GM18861 (cell line): ENCODE data around the gene MORC4.

ENCODE experiments used
- ATAC-seq: cut with Tn5 transposase; IDR thresholded peaks from one replicate; pipeline ENCODE4 v1.9.1; 2021; ENCODE audit not compliant: unreplicated experiment

Gene MORC4

DNA sequence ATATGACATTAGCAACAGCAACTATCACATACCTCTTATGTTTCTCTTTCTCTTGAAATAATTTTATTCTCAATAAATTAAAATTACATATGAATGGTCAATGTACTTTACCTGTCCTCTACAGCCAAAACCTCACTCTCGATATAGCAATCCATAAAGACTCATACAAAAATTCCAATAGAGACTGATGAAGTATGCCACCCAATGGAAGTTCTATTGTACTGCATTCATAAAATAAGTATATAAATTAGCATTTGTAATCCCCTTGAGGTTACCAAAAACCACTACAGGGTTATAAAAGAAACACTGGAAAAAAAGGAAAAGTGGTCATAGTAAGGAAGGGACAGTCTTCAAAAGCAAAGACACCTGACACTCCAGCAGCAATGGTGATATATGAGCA is 47.0 kb downstream of the MORC4 start:
- ATAC-seq, result no peak

DNA sequence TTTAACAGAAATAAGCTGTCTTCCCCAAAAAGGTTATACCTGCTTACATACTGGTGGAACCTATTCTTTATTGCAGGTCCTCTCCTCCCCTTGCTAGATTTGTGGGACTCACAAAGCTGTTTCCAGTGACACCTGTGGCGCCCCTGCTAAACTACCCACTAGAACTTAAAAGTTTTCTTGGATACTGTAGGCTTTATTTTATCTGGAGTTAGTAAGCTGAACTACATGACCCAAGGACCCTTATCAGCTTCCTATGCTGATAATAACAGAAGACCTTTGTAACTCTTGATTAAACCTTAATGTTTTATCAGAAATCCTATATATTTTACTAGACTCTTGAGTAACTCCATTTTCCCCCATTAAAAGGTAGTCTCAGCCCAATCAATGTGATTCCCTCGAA is 47.5 kb downstream of the MORC4 start:
- no peak for ATAC-seq

DNA sequence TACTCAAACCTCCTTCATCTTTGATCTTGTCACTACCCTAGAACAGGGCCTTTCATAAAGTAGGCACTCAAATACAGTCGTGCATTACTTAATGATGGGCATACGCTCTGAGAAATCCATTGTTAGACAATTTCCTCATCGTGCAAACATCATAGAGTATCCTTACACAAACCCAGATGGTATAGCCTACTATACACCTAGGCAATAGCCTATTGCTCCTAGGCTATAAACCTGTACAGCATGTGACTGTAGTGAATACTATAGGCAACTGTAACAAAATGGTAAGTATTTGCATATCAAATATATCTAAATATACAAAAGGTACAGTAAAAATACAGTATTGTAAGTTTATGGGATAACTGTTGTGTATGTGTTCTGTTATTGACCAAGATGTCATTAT is 47.9 kb downstream of the MORC4 start:
- ATAC-seq, result no peak

DNA sequence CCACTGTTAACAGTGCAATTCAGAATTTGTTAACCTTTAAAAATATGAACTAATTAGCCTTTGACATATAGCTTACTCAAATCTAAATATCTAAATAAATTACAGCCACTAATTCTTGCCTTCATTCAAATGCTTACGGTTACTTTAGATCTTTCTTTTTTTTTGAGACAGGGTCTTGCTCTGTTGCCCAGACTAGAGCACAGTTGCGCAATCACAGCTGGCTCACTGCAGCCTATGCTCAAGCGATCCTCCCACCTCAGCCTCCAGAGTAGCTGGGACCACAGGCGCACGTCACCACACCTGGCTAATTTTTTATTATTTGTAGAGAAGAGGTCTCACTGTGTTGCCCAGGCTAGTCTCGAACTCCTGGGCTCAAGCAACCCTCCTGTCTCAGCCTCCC is 48.8 kb downstream of the MORC4 start:
- ATAC-seq, result no peak

DNA sequence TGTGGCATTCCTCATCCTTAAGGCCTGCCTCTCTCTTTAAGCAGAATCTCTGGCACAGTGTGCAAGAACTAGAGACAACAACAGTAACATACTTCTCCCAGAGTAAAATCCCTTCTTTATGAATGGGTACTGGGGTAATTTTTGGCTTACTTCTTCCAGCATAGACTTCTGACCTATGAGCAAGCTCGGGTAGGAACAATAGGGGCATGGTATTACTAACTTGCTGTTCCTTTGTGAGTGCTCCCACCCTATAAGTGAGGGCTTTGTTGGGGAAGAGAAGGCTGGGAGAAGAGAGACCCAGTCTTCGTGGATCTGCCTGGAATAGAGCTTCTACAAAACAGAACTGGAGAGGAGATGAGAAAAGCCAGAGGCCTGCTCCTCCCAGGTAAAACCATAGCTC is 49.6 kb downstream of the MORC4 start:
- no peak for ATAC-seq

DNA sequence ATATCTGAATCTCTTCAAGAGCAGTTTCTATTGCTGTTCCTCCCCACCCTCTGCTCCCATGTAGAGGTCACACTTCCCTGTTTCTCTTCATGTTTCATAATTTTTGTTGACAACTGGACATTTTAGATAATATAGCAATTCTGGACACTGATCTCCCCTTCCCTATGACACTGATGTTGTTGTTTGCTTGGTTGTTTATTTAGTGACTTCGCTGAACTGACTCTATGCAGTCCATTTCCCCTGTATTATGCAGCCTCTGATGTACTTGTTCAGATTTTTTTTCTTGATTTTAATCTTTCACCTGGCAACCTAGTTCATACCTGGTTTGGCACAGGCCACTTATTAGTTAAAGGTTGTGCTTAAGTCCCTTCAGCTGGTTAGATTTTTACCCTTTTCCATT is 50.6 kb downstream of the MORC4 start:
- no peak for ATAC-seq

DNA sequence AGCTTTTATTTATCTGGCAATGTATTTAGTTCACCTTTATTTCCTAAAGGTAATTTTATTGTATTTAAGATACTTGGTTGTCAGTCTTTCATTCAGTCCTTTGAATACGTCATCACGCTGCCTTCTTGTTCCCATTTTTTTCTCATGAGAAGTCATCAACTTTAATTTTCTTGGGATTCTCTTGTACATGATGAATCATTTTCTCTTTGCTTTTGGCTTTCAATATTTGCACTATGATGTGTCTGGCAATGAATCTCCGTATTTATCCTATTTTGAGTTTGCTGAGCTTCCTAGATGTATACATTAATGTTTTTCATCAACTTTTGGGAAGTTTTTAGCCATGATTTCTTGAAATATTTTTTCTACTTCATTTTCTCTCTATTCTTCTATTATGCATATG is 51.4 kb downstream of the MORC4 start:
- no peak for ATAC-seq

DNA sequence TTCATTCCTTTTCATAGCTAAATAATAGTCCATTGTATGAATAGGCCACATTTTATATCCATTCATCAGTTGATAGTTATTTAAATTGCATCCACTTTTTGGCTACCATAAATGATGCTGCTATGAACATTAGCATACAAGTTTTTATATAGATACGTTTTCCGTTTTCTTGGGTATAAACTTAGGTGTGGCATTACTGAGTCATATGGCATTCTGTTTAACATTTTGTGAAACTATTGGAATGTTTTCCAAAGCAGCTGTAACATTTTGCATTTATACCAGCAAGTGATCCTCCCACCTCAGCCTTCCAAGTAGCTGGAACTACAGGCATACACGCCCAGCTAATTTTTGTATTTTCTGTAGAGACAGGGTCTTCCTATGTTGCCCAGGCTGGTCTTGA is 53.5 kb downstream of the MORC4 start:
- no peak for ATAC-seq

DNA sequence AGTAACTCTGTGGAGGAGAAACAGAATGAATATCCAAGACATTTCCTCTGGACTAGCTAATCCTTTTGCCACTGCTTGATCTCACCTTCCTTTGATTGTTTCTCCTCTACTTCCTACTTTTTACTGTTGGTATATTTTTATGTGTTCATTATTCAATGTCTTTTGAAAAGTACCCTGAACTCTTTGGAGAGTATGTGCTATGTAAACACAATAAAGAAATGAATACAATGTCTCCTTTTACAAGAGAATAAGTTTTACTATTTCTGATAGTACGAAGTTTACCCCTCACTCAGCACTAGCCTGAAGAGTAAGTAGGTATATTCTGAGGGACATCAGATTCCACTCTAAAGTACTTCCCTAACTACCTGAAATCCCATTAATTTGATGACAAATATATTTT is 59.9 kb downstream of the MORC4 start:
- ATAC-seq, result no peak

DNA sequence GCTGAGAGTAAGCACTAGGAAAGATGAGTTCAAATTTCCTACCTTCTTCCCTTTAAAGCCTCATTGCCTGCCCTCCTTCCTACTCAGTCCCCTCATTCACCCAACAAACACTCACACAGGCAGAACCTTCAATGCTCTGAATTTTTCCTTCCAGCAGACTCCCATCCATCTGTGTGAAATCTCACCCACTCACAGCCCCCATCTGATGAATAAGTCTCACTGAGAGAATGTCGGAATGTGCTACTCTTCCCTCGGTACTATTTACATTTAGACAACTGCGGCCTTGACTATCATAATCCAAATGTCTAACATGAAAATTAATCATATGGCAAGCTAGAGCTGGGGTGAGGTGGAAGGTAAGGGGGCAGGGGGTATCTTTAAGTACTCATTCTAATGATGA is 60.4 kb downstream of the MORC4 start:
- no peak for ATAC-seq

DNA sequence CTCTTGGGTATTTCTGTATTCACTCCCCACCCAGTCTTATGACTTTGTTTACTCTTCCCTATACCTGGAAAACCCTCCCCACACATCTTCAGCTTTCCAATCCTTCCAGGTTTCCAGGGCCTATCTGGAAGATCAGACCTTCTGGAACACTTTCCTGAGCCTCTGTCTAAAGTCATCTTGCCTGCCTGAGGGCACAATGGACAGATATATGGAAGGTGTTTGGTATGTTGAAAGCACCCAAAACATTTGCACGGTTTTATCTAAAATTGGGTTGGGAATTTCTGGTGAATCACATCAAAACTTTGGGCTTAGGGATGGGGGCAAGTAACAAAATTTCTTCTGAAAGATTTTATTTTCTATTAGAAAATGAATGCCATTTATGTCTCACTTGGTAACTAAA is 63.8 kb downstream of the MORC4 start:
- ATAC-seq, result no peak

DNA sequence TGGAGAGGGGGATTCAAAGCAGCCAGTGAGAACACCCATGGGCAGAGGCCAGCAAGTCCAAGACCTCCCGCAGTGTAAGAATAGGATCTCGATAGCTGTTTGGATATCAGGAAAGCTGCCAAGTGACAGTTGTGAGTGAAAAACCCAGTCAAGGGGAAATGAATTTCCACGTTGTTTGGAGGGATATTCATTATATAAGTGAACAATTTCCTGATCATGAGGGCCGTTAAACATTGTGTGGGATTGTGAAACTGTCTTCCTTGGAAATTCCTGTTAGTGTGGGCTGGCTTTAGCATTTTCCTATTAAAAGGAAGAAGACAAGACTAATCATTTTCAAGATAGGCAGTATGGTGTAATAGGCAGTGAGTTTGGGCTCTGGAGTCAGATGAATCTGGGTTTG is 64.8 kb downstream of the MORC4 start:
- ATAC-seq, result no peak

DNA sequence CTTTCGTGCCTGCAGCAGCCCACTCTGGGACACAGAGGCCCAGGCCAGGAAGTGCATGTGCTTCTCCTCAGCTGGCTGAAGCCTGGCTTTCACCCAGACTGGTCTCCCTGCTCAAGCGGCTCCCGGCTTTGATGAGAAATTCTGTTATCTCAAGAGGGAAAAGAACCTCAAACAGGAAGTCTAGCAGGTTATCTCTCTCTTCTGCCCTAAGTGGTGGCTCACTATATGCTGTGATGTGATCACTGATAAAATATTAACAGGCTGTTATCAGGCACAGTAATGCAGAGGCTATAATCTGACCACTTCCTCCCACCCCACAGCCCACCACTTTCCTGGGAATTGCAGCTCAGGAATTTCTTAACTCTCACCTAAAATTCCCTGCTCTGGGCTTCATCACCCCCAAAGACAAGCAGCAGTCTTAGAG is 66.5 kb downstream of the MORC4 start:
- peak; percentile 66 for ATAC-seq

DNA sequence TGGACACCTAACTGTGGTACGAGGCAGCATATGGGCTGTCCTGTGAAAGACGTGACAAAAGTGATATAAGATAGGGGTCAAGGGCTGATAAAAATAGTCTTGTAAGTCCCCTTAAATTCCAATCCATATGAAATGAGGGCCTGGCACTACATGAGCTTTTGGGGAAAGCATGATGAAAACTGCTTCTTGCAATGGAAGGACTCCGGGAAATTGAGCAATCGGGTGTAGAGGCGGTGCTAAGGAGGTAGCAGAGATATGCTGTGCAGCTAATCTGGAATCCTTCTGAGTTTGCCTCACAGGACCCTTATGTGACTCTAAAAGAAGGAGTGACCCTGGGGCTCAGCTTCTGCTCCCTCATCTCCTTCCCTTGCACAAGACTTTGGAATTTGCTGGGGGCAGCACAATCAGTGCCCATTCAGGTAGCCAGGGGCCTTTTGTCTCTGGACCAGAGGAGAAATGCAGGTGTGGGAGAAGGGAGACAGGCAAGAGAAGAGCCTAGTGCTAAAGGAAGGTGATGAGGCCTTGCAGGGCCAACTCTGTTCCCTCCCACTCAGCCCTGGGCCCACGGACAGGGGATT is 67.0 kb downstream of the MORC4 start:
- ATAC-seq, result peak; percentile 22

DNA sequence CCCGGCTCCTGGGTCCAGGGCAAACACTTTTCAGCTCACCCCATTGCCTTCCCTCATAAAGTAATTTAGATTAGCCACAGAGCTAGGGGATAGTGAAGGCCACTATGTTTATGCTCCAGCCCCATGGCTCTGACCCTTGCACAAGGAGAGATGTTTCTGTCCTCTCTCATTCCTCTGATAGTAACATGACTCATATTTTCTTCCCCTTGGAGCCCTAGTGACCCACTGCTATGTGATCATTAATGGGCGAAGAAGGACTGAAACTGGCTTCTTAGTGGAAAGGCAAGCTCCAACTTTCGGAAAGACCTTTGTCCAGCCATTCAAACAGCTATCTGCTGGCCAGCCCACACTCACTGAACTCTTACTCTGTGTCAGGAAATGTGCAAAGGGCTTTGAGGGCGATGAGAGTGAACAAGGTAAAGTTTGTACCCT is 67.5 kb downstream of the MORC4 start:
- ATAC-seq, result no peak

DNA sequence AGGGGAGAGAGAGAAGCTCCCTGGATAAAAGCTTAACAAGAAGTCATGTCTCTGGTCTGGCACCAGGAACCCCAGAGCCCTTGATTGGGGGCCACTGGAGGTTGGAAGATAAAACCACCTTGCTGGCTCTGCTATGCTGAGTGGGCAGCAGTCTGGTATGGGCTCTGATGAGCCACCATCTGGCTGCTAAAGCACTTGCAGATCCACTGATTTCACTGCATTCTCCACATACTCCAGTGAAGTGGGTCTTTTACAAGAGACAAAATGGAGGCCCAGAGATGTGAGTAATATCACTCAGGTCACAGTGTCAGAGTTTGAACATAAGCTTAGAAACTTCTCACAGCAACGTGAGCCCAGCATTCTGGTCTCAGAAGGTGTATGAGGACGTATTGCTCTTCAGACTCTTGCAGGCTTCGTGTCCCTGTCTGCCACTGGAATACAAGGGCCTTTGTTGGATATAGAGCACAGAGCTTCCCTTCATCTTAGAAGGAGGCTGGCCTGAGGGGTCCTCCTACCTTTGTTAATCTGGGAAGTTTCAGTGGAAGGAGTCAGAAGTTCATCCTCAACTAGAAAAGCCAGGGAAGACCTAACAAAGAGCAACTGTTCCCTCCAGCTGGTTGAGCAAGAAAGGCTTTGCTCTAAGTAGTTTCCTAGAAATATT is 68.1 kb downstream of the MORC4 start:
- no peak for ATAC-seq

DNA sequence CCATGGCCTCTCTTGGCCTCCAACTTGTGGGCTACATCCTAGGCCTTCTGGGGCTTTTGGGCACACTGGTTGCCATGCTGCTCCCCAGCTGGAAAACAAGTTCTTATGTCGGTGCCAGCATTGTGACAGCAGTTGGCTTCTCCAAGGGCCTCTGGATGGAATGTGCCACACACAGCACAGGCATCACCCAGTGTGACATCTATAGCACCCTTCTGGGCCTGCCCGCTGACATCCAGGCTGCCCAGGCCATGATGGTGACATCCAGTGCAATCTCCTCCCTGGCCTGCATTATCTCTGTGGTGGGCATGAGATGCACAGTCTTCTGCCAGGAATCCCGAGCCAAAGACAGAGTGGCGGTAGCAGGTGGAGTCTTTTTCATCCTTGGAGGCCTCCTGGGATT is 71.8 kb downstream of the MORC4 start:
- ATAC-seq, result no peak

DNA sequence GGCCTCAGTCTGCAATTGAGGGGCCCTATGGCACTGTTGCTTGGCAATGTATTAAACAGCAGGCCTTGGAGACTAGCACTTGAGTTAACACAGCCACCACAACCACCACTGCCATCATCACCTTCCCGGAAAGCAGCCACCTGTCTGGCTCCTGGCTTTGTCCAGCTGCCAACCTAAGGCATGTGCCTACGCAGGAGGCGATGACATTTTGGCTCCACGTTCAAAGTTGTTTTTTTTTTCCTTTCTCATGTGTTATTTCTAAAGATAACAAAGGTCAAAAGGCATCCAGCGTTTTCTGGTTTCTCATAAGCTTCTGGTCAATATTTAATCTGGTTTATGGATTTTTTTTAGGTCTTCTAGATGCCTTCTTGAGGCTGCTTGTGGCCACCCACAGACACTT is 72.3 kb downstream of the MORC4 start:
- ATAC-seq, result no peak

DNA sequence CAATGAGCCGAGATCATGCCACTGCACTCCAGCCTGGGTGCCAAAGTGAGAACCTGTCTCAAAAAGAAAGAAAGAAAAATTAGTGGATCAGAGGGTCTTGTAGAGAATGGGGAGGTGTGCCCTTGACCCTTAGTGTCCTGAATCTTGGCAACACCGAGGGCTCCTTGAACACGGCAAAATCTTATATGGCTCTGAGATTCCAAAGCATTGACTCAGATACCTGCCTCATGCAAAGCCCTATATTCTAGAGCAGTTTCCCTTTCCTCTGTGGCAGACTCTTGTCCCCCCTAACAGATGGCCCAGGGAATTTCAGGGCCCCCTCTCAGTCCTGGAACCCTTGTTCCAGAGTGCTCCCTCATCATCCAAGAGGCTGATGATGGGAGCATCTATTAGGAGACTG is 73.0 kb downstream of the MORC4 start:
- ATAC-seq, result no peak

DNA sequence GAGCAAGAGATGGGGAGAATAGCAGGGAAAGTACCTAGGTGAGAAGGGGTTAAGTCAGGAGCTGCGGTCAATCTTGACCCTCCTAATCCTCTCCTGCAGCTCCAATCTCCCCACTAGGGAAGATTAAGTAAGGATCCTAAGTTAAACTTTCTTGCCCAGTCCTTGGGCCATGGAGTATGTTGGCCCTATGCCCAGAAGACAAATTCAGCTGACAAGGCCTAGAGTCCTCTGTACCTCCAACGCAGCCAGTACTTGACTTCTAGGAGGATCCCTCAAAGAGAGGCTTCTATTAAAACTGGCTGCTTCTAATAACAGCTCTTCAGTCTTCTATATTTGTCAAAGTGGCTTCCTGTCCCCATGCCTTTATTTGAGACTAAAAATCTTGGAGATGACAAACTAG is 78.4 kb downstream of the MORC4 start:
- ATAC-seq, result no peak

DNA sequence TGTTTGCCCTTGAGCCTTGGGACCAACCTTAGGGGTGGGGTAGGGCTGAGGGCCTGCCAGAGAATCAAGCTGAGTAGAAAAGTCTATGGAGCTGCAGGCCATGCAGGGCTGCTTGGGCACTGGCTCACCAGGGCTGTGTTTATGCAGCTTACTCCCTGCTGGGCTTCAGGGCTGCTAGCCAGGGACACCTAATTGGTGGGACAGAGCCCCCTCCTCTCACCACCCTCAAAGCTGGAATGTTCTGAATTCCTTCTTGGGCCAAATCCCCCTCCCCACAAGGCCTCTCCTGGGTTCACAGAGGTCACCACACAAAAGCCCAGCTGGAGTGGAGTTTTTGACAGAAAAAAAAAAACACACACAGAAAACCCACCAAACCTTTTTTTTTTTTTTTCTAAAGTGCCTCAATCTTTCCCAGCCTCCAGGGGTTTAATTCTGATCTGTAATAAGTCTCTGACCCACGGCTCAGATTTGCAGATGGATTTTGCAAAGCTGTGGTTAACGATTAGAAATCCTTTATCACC is 80.0 kb downstream of the MORC4 start, which contains the start of gene CLDN2:
CLDN2 (plus strand) TSS at position 471 of the 521 bp plus-strand sequence. CDS start 7,827 bp downstream, outside the sequence.
- no peak for ATAC-seq

DNA sequence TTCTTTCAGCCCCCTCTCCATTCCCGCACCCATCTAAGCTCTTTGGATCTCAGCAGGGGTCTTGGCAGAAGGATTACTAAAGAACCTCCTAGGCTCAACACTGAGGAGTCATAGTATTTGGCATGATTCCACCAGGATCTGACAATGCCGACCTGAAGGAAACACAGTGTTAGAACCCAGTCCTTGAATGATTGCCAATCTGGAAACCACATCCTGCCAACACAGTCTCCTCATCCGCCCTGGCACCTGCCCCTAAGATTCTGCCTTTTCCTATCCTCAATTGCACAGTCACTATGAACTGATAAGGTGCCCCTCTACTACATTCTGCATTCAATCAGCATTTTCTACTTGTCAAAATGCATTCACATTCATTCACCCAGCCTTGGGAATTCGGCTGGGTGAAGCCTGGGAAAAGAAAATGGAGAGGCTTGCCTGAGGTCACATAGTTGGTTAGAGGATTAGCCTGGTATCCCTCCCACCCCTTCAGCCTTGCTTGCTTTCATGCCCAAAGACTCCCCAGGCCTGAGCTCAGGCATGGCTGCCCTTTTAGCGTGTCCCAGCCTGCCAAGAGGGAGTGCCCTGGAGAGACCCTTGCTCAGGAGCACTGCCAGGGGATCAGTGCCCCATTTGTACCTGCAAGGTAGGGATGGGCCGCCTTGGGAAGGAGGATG is 82.0 kb downstream of the MORC4 start:
- peak; percentile 59 for ATAC-seq
